ENCODE data around the gene MRPL9.

The MRPL9 gene

GRCh38 chr1:151711044-151711800 is 52.1 kb downstream of the MRPL9 start:
- no peak for DNase-seq (ENCODE audit: low read depth)

DNA sequence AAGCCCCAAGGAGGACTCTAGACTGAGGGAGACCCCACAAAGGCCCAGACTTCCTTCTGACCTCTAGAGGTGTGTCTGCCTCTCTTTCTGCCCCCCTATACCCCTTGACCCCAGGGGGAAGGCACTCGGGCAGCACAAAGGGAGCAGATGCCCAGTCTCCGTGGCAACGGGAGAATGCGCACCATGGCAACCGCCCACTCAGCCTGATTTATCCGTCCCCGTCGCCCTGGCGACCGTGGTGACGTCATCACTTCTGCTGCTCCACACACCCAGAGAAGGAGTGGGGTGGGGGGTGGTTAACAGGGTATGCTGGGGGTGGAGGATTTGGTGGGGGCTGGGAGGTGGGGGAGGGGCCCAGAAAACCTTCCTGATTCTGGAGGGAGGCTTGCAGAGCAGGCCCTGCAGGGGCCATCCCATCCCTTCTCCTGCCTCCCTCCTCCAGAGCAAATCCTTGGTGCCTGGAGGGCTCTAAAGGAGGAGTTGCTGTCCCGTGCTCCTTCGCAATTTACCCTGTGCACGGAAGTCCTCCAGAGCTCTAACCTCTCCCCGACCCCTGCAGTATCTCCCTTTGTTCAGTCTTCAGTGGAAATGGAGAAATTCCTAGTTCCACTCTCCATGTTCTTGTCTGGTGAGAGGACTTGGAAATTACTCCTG is 53.0 kb downstream of the MRPL9 start:
- no peak for DNase-seq (ENCODE audit: low read depth)

Data from HS-5 (cell line).